SH-SY5Y (cell line): Measurements from ENCODE around the gene CCT3.

Experiments used
- GATA2 ChIP-seq: IDR thresholded peaks from 2 replicates; pipeline ENCODE4 v1.6.1; 2011; ENCODE audit warnings: mild to moderate bottlenecking, low read depth, low read length
- GATA3 ChIP-seq: IDR thresholded peaks from 2 replicates; pipeline ENCODE4 v1.6.1; 2011; ENCODE audit warnings: low read depth, mild to moderate bottlenecking, low read length, moderate library complexity

DNA sequence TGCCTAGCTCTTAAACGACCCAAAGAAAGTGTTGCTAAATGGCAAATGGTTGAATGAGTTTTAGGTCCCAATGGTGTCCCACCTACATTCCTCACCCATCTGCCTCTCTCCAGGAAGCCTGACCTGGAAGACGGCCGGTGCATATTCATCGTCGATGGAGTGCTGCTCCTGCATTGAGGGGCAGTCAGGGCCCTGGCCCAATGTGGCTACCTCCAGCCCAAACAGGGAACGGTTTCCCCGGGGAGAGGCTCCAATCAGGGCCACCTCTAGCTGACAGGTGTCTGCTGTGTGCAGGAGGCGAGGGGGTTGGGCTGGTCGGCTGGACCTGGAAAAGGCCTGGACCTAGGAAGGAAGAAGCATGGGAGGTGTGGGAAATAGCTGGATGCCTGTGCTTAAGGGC lies 44.2 kb downstream of the CCT3 start:
- no peak for TF ChIP-seq GATA2
- TF ChIP-seq GATA3, result no peak
